ENCODE data around the gene BICD2. TPM values are rescaled to one million over a fixed set of nuclear protein-coding genes. Genes with fewer than 3 reads are reported as not detected.

BICD2 gene
- total RNA-seq, 1 donor from 2014 or later: 43.7 TPM

GRCh38 chr9:92715488-92716231 is 49.0 kb downstream of the BICD2 start:
- H3K4me1 Mint-ChIP-seq (ENCODE audit: low read depth, unreplicated experiment): peaks cover 7% of the 10 kb centered on the region
- no peak for TF ChIP-seq CTCF (IDR thresholded peaks at IDR 0.05; ENCODE audit: partially characterized antibody, unreplicated experiment)
- DNase-seq: no peak
- peaks cover 3% of the 10 kb centered on the region for H3K36me3 Mint-ChIP-seq (ENCODE audit: unreplicated experiment)
- peak overlapping the region; percentile 52 for H3K27ac Mint-ChIP-seq (ENCODE audit: unreplicated experiment)
- peaks cover 3% of the 10 kb centered on the region for H3K9me3 Mint-ChIP-seq (ENCODE audit: unreplicated experiment)
- H3K4me3 Mint-ChIP-seq (ENCODE audit: unreplicated experiment): no peak overlapping the region
- H3K27me3 Mint-ChIP-seq (ENCODE audit: unreplicated experiment): peaks cover 4% of the 10 kb centered on the region

GRCh38 chr9:92714787-92715487 is 49.7 kb downstream of the BICD2 start:
- H3K4me1 Mint-ChIP-seq (ENCODE audit: low read depth, unreplicated experiment): peaks cover 7% of the 10 kb centered on the region

DNA sequence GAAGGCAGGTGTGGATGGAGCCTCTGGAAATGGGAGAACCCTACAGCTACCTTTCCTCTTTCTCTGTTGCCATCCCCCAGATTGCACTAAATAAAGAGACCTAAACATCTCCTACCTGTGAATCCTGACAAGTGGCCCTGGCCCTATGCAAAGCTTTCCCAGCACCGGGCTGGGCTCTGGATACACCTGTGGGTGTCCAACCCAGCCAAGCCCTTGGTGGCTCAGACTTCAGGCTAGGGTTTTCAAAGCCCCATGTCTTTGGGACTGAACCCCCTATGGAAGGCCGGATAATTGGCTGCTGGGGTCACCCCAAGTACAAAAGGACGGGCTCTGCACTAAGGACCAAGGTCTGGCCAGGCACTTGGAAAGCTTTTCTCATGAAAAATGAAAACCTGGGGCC is 50.6 kb downstream of the BICD2 start:
- no peak for DNase-seq
- H3K36me3 Mint-ChIP-seq (ENCODE audit: unreplicated experiment): no peaks in the 10 kb centered on the region
- no peak overlapping the region for H3K4me3 Mint-ChIP-seq (ENCODE audit: unreplicated experiment)
- peaks cover 4% of the 10 kb centered on the region for H3K27me3 Mint-ChIP-seq (ENCODE audit: unreplicated experiment)
- no peak for TF ChIP-seq CTCF (IDR thresholded peaks at IDR 0.05; ENCODE audit: partially characterized antibody, unreplicated experiment)
- H3K4me1 Mint-ChIP-seq (ENCODE audit: low read depth, unreplicated experiment): peaks cover 7% of the 10 kb centered on the region
- no peak overlapping the region for H3K27ac Mint-ChIP-seq (ENCODE audit: unreplicated experiment)
- H3K9me3 Mint-ChIP-seq (ENCODE audit: unreplicated experiment): peaks cover 1% of the 10 kb centered on the region

More at GRCh38 chr9:92714787-92715487, 49.7 kb downstream of the BICD2 start:
- Mint-ChIP-seq H3K9me3 (ENCODE audit: unreplicated experiment) (peaks cover 1% of the 10 kb centered on the region), H3K36me3 (ENCODE audit: unreplicated experiment) (no peaks in the 10 kb centered on the region), H3K4me3 (ENCODE audit: unreplicated experiment) (no peak overlapping the region), H3K27me3 (ENCODE audit: unreplicated experiment) (peaks cover 4% of the 10 kb centered on the region), H3K27ac (ENCODE audit: unreplicated experiment) (no peak overlapping the region)
- no peak for TF ChIP-seq CTCF (IDR thresholded peaks at IDR 0.05; ENCODE audit: partially characterized antibody, unreplicated experiment)
- DNase-seq: no peak

- no peaks in the 10 kb centered on the region for H3K36me3 Mint-ChIP-seq (ENCODE audit: unreplicated experiment)
- no peak for TF ChIP-seq CTCF (IDR thresholded peaks at IDR 0.05; ENCODE audit: partially characterized antibody, unreplicated experiment)
- H3K27me3 Mint-ChIP-seq (ENCODE audit: unreplicated experiment): peaks cover 4% of the 10 kb centered on the region
- H3K27ac Mint-ChIP-seq (ENCODE audit: unreplicated experiment): no peak overlapping the region
- H3K4me3 Mint-ChIP-seq (ENCODE audit: unreplicated experiment): no peak overlapping the region
- peaks cover 7% of the 10 kb centered on the region for H3K4me1 Mint-ChIP-seq (ENCODE audit: low read depth, unreplicated experiment)
- no peak for DNase-seq
- peaks cover 1% of the 10 kb centered on the region for H3K9me3 Mint-ChIP-seq (ENCODE audit: unreplicated experiment)
Observed at GRCh38 chr9:92713528-92713927, 51.1 kb downstream of the BICD2 start.

GRCh38 chr9:92712767-92713166 is 51.9 kb downstream of the BICD2 start:
- TF ChIP-seq CTCF (IDR thresholded peaks at IDR 0.05; ENCODE audit: partially characterized antibody, unreplicated experiment): no peak
- no peaks in the 10 kb centered on the region for H3K36me3 Mint-ChIP-seq (ENCODE audit: unreplicated experiment)
- H3K27ac Mint-ChIP-seq (ENCODE audit: unreplicated experiment): no peak overlapping the region

More at GRCh38 chr9:92712767-92713166, 51.9 kb downstream of the BICD2 start:
- Mint-ChIP-seq H3K9me3 (ENCODE audit: unreplicated experiment) (peaks cover 1% of the 10 kb centered on the region), H3K4me1 (ENCODE audit: low read depth, unreplicated experiment) (peaks cover 7% of the 10 kb centered on the region), H3K4me3 (ENCODE audit: unreplicated experiment) (no peak overlapping the region), H3K27me3 (ENCODE audit: unreplicated experiment) (peaks cover 5% of the 10 kb centered on the region)
- no peak for DNase-seq

Data from glutamatergic neuron (in vitro differentiated cells).